ENCODE measurements around the gene ANAPC2. TPM values are rescaled to one million over a fixed set of nuclear protein-coding genes. Genes with fewer than 3 reads are reported as not detected.

ANAPC2 gene
- total RNA-seq, 1 experiment from 2014 or later = 49.4 TPM

GRCh38 chr9:137216188-137216965, 28.0 kb upstream of the ANAPC2 start:
- TF ChIP-seq CTCF (IDR thresholded peaks at IDR 0.05; ENCODE audit: unreplicated experiment) = no peak
- Mint-ChIP-seq H3K27ac (ENCODE audit: unreplicated experiment) (no peak overlapping the region), H3K36me3 (ENCODE audit: insufficient read depth, unreplicated experiment) (peaks cover 44% of the 10 kb centered on the region), H3K4me1 (ENCODE audit: low read depth, unreplicated experiment) (no peaks in the 10 kb centered on the region), H3K9me3 (ENCODE audit: low read depth, unreplicated experiment) (no peaks in the 10 kb centered on the region), H3K27me3 (ENCODE audit: unreplicated experiment) (no peaks in the 10 kb centered on the region), H3K4me3 (ENCODE audit: low read depth, unreplicated experiment) (no peak overlapping the region)
- no TSS peak for BruUV-seq (replicated peaks)
- CTCF ChIA-PET = interaction anchor here (0.6 kb wide), 1 partner anchor 80 kb away, joined by 3 read pairs; no protein-coding TSS in a partner anchor
- no peak for DNase-seq
- intact Hi-C loops (cut with micrococcal nuclease; ENCODE audit: unreplicated experiment) = no loop called here

GRCh38 chr9:137215196-137215986, 27.0 kb upstream of the ANAPC2 start:
- intact Hi-C loops (cut with micrococcal nuclease; ENCODE audit: unreplicated experiment) = no loop called here
- H3K36me3 Mint-ChIP-seq (ENCODE audit: insufficient read depth, unreplicated experiment) = peaks cover 46% of the 10 kb centered on the region
- H3K4me3 Mint-ChIP-seq (ENCODE audit: low read depth, unreplicated experiment) = no peak overlapping the region
- H3K9me3 Mint-ChIP-seq (ENCODE audit: low read depth, unreplicated experiment) = no peaks in the 10 kb centered on the region
- no peaks in the 10 kb centered on the region for H3K4me1 Mint-ChIP-seq (ENCODE audit: low read depth, unreplicated experiment)
- H3K27ac Mint-ChIP-seq (ENCODE audit: unreplicated experiment) = no peak overlapping the region
- no peaks in the 10 kb centered on the region for H3K27me3 Mint-ChIP-seq (ENCODE audit: unreplicated experiment)
- CTCF ChIA-PET = interaction anchor here (1.1 to 1.7 kb wide), 3 partner anchors 8 to 20 kb away, joined by 3 to 4 read pairs (median 4); partner anchors contain the start of gene RNF224
- no peak for DNase-seq
- no TSS peak for BruUV-seq (replicated peaks)
- TF ChIP-seq CTCF (IDR thresholded peaks at IDR 0.05; ENCODE audit: unreplicated experiment) = no peak

GRCh38 chr9:137214620-137215019, 26.3 kb upstream of the ANAPC2 start:
- Mint-ChIP-seq H3K27ac (ENCODE audit: unreplicated experiment) (no peak overlapping the region), H3K9me3 (ENCODE audit: low read depth, unreplicated experiment) (no peaks in the 10 kb centered on the region), H3K4me3 (ENCODE audit: low read depth, unreplicated experiment) (no peak overlapping the region), H3K4me1 (ENCODE audit: low read depth, unreplicated experiment) (no peaks in the 10 kb centered on the region), H3K27me3 (ENCODE audit: unreplicated experiment) (no peaks in the 10 kb centered on the region), H3K36me3 (ENCODE audit: insufficient read depth, unreplicated experiment) (peaks cover 40% of the 10 kb centered on the region)
- BruUV-seq (replicated peaks) = no TSS peak
- CTCF ChIA-PET = interaction anchor here (1.1 to 1.7 kb wide), 3 partner anchors 9 to 19 kb away, joined by 3 to 4 read pairs (median 4); partner anchors contain the start of gene RNF224
- DNase-seq = no peak
- TF ChIP-seq CTCF (IDR thresholded peaks at IDR 0.05; ENCODE audit: unreplicated experiment) = no peak
- intact Hi-C loops (cut with micrococcal nuclease; ENCODE audit: unreplicated experiment) = no loop called here

- DNase-seq = no peak
Measured at GRCh38 chr9:137213160-137214060, 25.1 kb upstream of the ANAPC2 start.

More at GRCh38 chr9:137213160-137214060, 25.1 kb upstream of the ANAPC2 start:
- no peaks in the 10 kb centered on the region for H3K27me3 Mint-ChIP-seq (ENCODE audit: unreplicated experiment)
- no peak overlapping the region for H3K27ac Mint-ChIP-seq (ENCODE audit: unreplicated experiment)
- no TSS peak for BruUV-seq (replicated peaks)
- H3K4me3 Mint-ChIP-seq (ENCODE audit: low read depth, unreplicated experiment) = no peak overlapping the region
- no peak for TF ChIP-seq CTCF (IDR thresholded peaks at IDR 0.05; ENCODE audit: unreplicated experiment)
- intact Hi-C loops (cut with micrococcal nuclease; ENCODE audit: unreplicated experiment) = no loop called here
- no peaks in the 10 kb centered on the region for H3K9me3 Mint-ChIP-seq (ENCODE audit: low read depth, unreplicated experiment)
- peaks cover 31% of the 10 kb centered on the region for H3K36me3 Mint-ChIP-seq (ENCODE audit: insufficient read depth, unreplicated experiment)
- CTCF ChIA-PET = no interaction called here
- H3K4me1 Mint-ChIP-seq (ENCODE audit: low read depth, unreplicated experiment) = no peaks in the 10 kb centered on the region

Data from Calu3 (cell line).